Epithelial cell of prostate (primary cell): Measurements from ENCODE around the gene GTF2E1.

Source experiments
- DNase-seq: peaks from one replicate; pipeline ENCODE4 v3.0.0-alpha.2; 2011; ENCODE audit warnings: low read depth, low spot score
- H3K27ac ChIP-seq: fragments of 450-650 bp; 2 replicates; pipeline ENCODE4 v1.5.1; 2017; ENCODE audit warnings: mild to moderate bottlenecking

Gene GTF2E1

GRCh38 chr3:120795959-120796358, 53.4 kb downstream of the GTF2E1 start:
- no peak for DNase-seq
- no peak overlapping the region for H3K27ac ChIP-seq

GRCh38 chr3:120796976-120797375, 54.4 kb downstream of the GTF2E1 start:
- no peak overlapping the region for H3K27ac ChIP-seq
- DNase-seq: no peak

- DNase-seq: no peak
- H3K27ac ChIP-seq: no peak overlapping the region
These were observed 55.3 kb downstream of the GTF2E1 start for GRCh38 chr3:120797857-120798256.

GRCh38 chr3:120798346-120798745, 55.8 kb downstream of the GTF2E1 start:
- no peak for DNase-seq
- no peak overlapping the region for H3K27ac ChIP-seq

GRCh38 chr3:120800625-120801024, 58.1 kb downstream of the GTF2E1 start:
- DNase-seq: no peak
- no peak overlapping the region for H3K27ac ChIP-seq

- no peak overlapping the region for H3K27ac ChIP-seq
- DNase-seq: no peak
These were observed 58.9 kb downstream of the GTF2E1 start for GRCh38 chr3:120801484-120801883.

GRCh38 chr3:120802916-120803315, 60.4 kb downstream of the GTF2E1 start:
- no peak overlapping the region for H3K27ac ChIP-seq
- no peak for DNase-seq

GRCh38 chr3:120816728-120817127, 74.2 kb downstream of the GTF2E1 start:
- no peak overlapping the region for H3K27ac ChIP-seq
- no peak for DNase-seq

GRCh38 chr3:120820748-120821147, 78.2 kb downstream of the GTF2E1 start:
- H3K27ac ChIP-seq: no peak overlapping the region
- no peak for DNase-seq

GRCh38 chr3:120821426-120821825, 78.9 kb downstream of the GTF2E1 start:
- no peak overlapping the region for H3K27ac ChIP-seq
- DNase-seq: no peak

- no peak overlapping the region for H3K27ac ChIP-seq
- DNase-seq: no peak
These were observed 80.6 kb downstream of the GTF2E1 start for GRCh38 chr3:120823156-120823555.

- DNase-seq: no peak
- no peak overlapping the region for H3K27ac ChIP-seq
These were observed 82.1 kb downstream of the GTF2E1 start for GRCh38 chr3:120824613-120825012.

GRCh38 chr3:120828796-120829195, 86.3 kb downstream of the GTF2E1 start:
- no peak overlapping the region for H3K27ac ChIP-seq
- DNase-seq: no peak

GRCh38 chr3:120831066-120831465, 88.5 kb downstream of the GTF2E1 start:
- H3K27ac ChIP-seq: no peak overlapping the region
- DNase-seq: no peak
